ENCODE measurements around the gene CD9. TPM values are rescaled to one million over a fixed set of nuclear protein-coding genes. Genes with fewer than 3 reads are reported as not detected.

The CD9 gene
- polyA plus RNA-seq, 3 donors, result 45.8 to 68.9 (median 58.4) TPM

- H3K27ac ChIP-seq (ENCODE audit: low read depth, low read length), result no peak overlapping the region
- 62 to 80% (median 79%) methylated on average over 19 of the region's 19 CpGs for WGBS, 3 donors
These were observed 6.1 kb upstream of the CD9 start for GRCh38 chr12:6193853-6194815.

- H3K27ac ChIP-seq (ENCODE audit: low read depth, low read length), result no peak overlapping the region
- WGBS, 3 donors, result 37 to 44% (median 41%) methylated on average over 10 of the region's 10 CpGs
These were observed 4.3 kb upstream of the CD9 start for GRCh38 chr12:6195665-6196535.

GRCh38 chr12:6198051-6198450, 2.1 kb upstream of the CD9 start:
- no peak overlapping the region for H3K27ac ChIP-seq (ENCODE audit: low read depth, low read length)
- WGBS, 3 donors, result 79 to 84% (median 82%) methylated on average over 7 of the region's 7 CpGs

GRCh38 chr12:6198556-6198955, 1.6 kb upstream of the CD9 start:
- WGBS, 3 donors, result 91 to 98% (median 95%) methylated on average over 6 of the region's 6 CpGs
- no peak overlapping the region for H3K27ac ChIP-seq (ENCODE audit: low read depth, low read length)

- WGBS, 3 donors, result 57 to 71% (median 67%) methylated on average over 10 of the region's 10 CpGs
- H3K27ac ChIP-seq (ENCODE audit: low read depth, low read length), result no peak overlapping the region
These were observed 1.1 kb upstream of the CD9 start for GRCh38 chr12:6198985-6199530.

GRCh38 chr12:6199531-6200255, 507 bp upstream of the CD9 start:
- H3K27ac ChIP-seq (ENCODE audit: low read depth, low read length), result no peak overlapping the region
- WGBS, 3 donors, result 9 to 19% (median 11%) methylated on average over 33 to 39 of the region's 42 CpGs

- no peak overlapping the region for H3K27ac ChIP-seq (ENCODE audit: low read depth, low read length)
- WGBS, 3 donors, result 8 to 34% (median 30%) methylated on average over 15 of the region's 15 CpGs
These were observed 1.0 kb downstream of the CD9 start for GRCh38 chr12:6201213-6201608.

- 84 to 94% (median 90%) methylated on average over 3 of the region's 3 CpGs for WGBS, 3 donors
- no peak overlapping the region for H3K27ac ChIP-seq (ENCODE audit: low read depth, low read length)
These were observed 1.6 kb downstream of the CD9 start for GRCh38 chr12:6201826-6202225.

- H3K27ac ChIP-seq (ENCODE audit: low read depth, low read length), result no peak overlapping the region
- WGBS, 3 donors, result 83 to 87% (median 84%) methylated on average over 6 of the region's 6 CpGs
These were observed 2.1 kb downstream of the CD9 start for GRCh38 chr12:6202304-6202703.

GRCh38 chr12:6202846-6203245, 2.6 kb downstream of the CD9 start:
- no peak overlapping the region for H3K27ac ChIP-seq (ENCODE audit: low read depth, low read length)
- 77 to 88% (median 83%) methylated on average over 3 of the region's 3 CpGs for whole genome bisulfite sequencing, 3 donors

GRCh38 chr12:6203601-6204000, 3.4 kb downstream of the CD9 start:
- WGBS, 3 donors, result 89 to 94% (median 90%) methylated on average over 3 of the region's 3 CpGs
- H3K27ac ChIP-seq (ENCODE audit: low read depth, low read length), result no peak overlapping the region

GRCh38 chr12:6204533-6205143, 4.4 kb downstream of the CD9 start:
- WGBS, 3 donors, result 64 to 76% (median 70%) methylated on average over 5 of the region's 5 CpGs
- no peak overlapping the region for H3K27ac ChIP-seq (ENCODE audit: low read depth, low read length)

GRCh38 chr12:6205144-6205539, 4.9 kb downstream of the CD9 start:
- H3K27ac ChIP-seq (ENCODE audit: low read depth, low read length), result no peak overlapping the region
- 38 to 52% (median 39%) methylated on average over 8 of the region's 8 CpGs for WGBS, 3 donors

- no peak overlapping the region for H3K27ac ChIP-seq (ENCODE audit: low read depth, low read length)
- 49 to 62% (median 51%) methylated on average over 2 of the region's 2 CpGs for WGBS, 3 donors
These were observed 5.6 kb downstream of the CD9 start for GRCh38 chr12:6205761-6206160.

GRCh38 chr12:6206327-6206726, 6.1 kb downstream of the CD9 start:
- WGBS, 3 donors, result 80 to 90% (median 82%) methylated on average over 4 of the region's 4 CpGs
- no peak overlapping the region for H3K27ac ChIP-seq (ENCODE audit: low read depth, low read length)

GRCh38 chr12:6207259-6207925, 7.2 kb downstream of the CD9 start:
- WGBS, 3 donors, result 55 to 67% (median 65%) methylated on average over 9 of the region's 9 CpGs
- no peak overlapping the region for H3K27ac ChIP-seq (ENCODE audit: low read depth, low read length)

- no peak overlapping the region for H3K27ac ChIP-seq (ENCODE audit: low read depth, low read length)
- 70 to 92% (median 84%) methylated on average over 6 of the region's 6 CpGs for WGBS, 3 donors
These were observed 7.9 kb downstream of the CD9 start for GRCh38 chr12:6208130-6208529.

Measured in adipose tissue (tissue), 3 donors.